HEK293 (cell line): ENCODE measurements around the gene RBMS3.

Experiments
- CTCF ChIA-PET: fragments of 350-600 bp; formaldehyde crosslinking; extraction: SDS; loops from one replicate; lab custom pipeline; 2021; ENCODE audit warnings: antibody characterized with exemption; lab: Yijun Ruan, JAX
- POLR2A ChIA-PET: fragments of 300-600 bp; formaldehyde crosslinking; extraction: SDS; loops from one replicate; lab custom pipeline; 2020; ENCODE audit warnings: antibody characterized with exemption, inconsistent platforms; lab: Yijun Ruan, JAX
- H3K27ac ChIP-seq: fragments of 200-500 bp; sonication (Bioruptor generic); 2 replicates; pipeline ENCODE4 v1.5.1; 2014; ENCODE audit warnings: low read depth, low read length, control low read depth, inconsistent platforms; ENCODE audit errors: extremely low read depth
- H3K36me3 ChIP-seq, 2 experiments: fragments of 200-500 bp in 1 of 2; sonication (Bioruptor generic) in 1 of 2; 1 replicate in 1 of 2; 2 replicates in 1 of 2; pipeline ENCODE4 v1.5.1; 2014 to 2017; ENCODE audit warnings: inconsistent platforms in 2 of 2, low read length in 2 of 2; ENCODE audit not compliant: control insufficient read depth in 2 of 2, insufficient read depth in 1 of 2
- H3K4me1 ChIP-seq: fragments of 200-500 bp; sonication (Bioruptor generic); 2 replicates; pipeline ENCODE4 v1.5.1; 2014; ENCODE audit warnings: mild to moderate bottlenecking, low read length, inconsistent platforms; ENCODE audit not compliant: control insufficient read depth, insufficient read depth
- H3K4me3 ChIP-seq: 2 replicates; pipeline ENCODE4 v1.5.1; 2011; ENCODE audit warnings: low read depth, mild to moderate bottlenecking, control low read depth, low read length, moderate library complexity
- H3K9me3 ChIP-seq: fragments of 200-500 bp; sonication (Bioruptor generic); 2 replicates; pipeline ENCODE4 v1.5.1; 2014; ENCODE audit warnings: low read depth, low read length, inconsistent platforms; ENCODE audit not compliant: control insufficient read depth, insufficient read depth
- EGR2 ChIP-seq: fragments of 450-650 bp; formaldehyde crosslinking; IDR thresholded peaks from 2 replicates; pipeline ENCODE4 v1.5.1; 2016; ENCODE audit warnings: low read depth, missing biosample characterization, missing genetic modification characterization
- FEZF1 ChIP-seq: fragments of 450-650 bp; formaldehyde crosslinking; IDR thresholded peaks from 2 replicates; pipeline ENCODE4 v1.5.1; 2016; ENCODE audit warnings: missing biosample characterization, missing genetic modification characterization
- OSR2 ChIP-seq: fragments of 450-650 bp; formaldehyde crosslinking; IDR thresholded peaks from 2 replicates; pipeline ENCODE4 v1.5.1; 2016; ENCODE audit warnings: missing biosample characterization, missing genetic modification characterization
- ZFHX2 ChIP-seq: fragments of 450-650 bp; formaldehyde crosslinking; conservative IDR thresholded peaks from 2 replicates; pipeline ENCODE4 v1.5.1; 2016; ENCODE audit warnings: missing biosample characterization, missing genetic modification characterization
- ZNF133 ChIP-seq: fragments of 450-650 bp; formaldehyde crosslinking; IDR thresholded peaks from 2 replicates; pipeline ENCODE4 v1.5.1; 2016; ENCODE audit warnings: missing biosample characterization, missing genetic modification characterization
- ZNF157 ChIP-seq: fragments of 450-650 bp; formaldehyde crosslinking; IDR thresholded peaks from 2 replicates; pipeline ENCODE4 v1.5.1; 2016; ENCODE audit warnings: missing biosample characterization, missing genetic modification characterization
- ZNF169 ChIP-seq: fragments of 450-650 bp; formaldehyde crosslinking; IDR thresholded peaks from 2 replicates; pipeline ENCODE4 v1.5.1; 2016; ENCODE audit warnings: missing biosample characterization, missing genetic modification characterization
- ZNF184 ChIP-seq: fragments of 450-650 bp; IDR thresholded peaks from 2 replicates; pipeline ENCODE4 v1.5.1; 2018; ENCODE audit warnings: missing biosample characterization, mild to moderate bottlenecking, missing genetic modification characterization
- ZNF335 ChIP-seq: fragments of 450-650 bp; formaldehyde crosslinking; conservative IDR thresholded peaks from 2 replicates; pipeline ENCODE4 v1.5.1; 2016; ENCODE audit warnings: missing biosample characterization, missing genetic modification characterization
- ZNF391 ChIP-seq: fragments of 450-650 bp; formaldehyde crosslinking; IDR thresholded peaks from 2 replicates; pipeline ENCODE4 v1.5.1; 2016; ENCODE audit warnings: low read depth, missing biosample characterization, missing genetic modification characterization, borderline replicate concordance
- ZNF426 ChIP-seq: fragments of 450-650 bp; formaldehyde crosslinking; IDR thresholded peaks from 2 replicates; pipeline ENCODE4 v1.5.1; 2017; ENCODE audit warnings: missing biosample characterization, missing genetic modification characterization, mild to moderate bottlenecking, inconsistent platforms, moderate library complexity
- ZNF654 ChIP-seq: fragments of 450-650 bp; formaldehyde crosslinking; IDR thresholded peaks from 2 replicates; pipeline ENCODE4 v1.5.1; 2016; ENCODE audit warnings: low read depth, missing biosample characterization, missing genetic modification characterization
- ZNF837 ChIP-seq: fragments of 450-650 bp; formaldehyde crosslinking; IDR thresholded peaks from 2 replicates; pipeline ENCODE4 v1.5.1; 2016; ENCODE audit warnings: missing biosample characterization, missing genetic modification characterization
- ZXDB ChIP-seq: fragments of 450-650 bp; formaldehyde crosslinking; IDR thresholded peaks from 2 replicates; pipeline ENCODE4 v1.5.1; 2016; ENCODE audit warnings: missing biosample characterization, missing genetic modification characterization
- TF ChIP-seq, protein P1 (sequence below): fragments of 450-650 bp; formaldehyde crosslinking; IDR thresholded peaks from 2 replicates; pipeline ENCODE4 v1.5.1; 2016; ENCODE audit warnings: missing biosample characterization, missing genetic modification characterization
- TF ChIP-seq, protein P2 (sequence below): fragments of 450-650 bp; formaldehyde crosslinking; IDR thresholded peaks from 2 replicates; pipeline ENCODE4 v1.5.1; 2016; ENCODE audit warnings: missing biosample characterization, missing genetic modification characterization
- TF ChIP-seq, protein P3 (sequence below): fragments of 450-650 bp; formaldehyde crosslinking; IDR thresholded peaks from 2 replicates; pipeline ENCODE4 v1.5.1; 2016; ENCODE audit warnings: missing biosample characterization, missing genetic modification characterization

The RBMS3 gene

DNA sequence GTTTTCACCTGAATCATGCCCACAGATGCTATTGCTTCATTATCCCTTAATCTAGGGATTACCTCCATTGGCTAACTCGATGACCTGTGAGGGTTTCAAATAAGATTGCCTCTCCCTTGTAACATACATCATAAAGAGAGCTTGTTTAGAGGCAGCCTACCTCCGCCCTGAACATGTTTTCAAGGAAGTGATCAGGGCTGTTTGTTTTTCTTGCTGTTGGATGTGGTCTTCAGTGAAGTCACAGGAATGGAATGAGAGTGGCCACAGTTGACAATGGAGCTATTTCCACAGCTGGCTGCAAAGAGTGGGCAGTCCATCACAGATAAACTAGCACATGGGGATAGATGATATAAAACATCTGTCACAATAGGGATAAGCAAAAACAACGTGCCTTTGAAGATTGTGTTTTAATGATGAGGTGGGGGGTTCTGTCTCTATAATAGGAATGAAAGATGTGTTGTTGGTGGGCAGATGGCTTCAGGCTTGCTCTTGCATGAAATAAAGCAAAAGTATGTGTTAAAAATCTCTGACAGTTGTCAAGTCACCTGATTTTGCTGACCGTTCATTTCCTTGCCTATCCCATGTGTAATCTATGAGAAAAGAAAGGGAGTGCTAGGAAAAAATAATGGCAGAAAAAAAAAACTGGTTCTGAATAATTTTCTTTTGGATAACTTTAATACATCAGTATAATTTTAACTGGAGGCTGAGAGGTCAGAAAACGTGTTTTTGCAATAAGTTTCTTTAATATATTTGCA, 642.3 kb downstream of the RBMS3 start (continued):
- TF ChIP-seq EGR2 (tag by site-specific recombination) (peak; percentile 34), ZXDB (tag by site-specific recombination) (0 out of 2 replicates have a peak, but pooled peaks have one; percentile 25), ZFHX2 (tag by site-specific recombination) (peak; percentile 54), ZNF654 (tag by site-specific recombination) (no peak), ZNF184 (tag by site-specific recombination) (no peak), ZNF133 (tag by site-specific recombination) (no peak), ZNF391 (tag by site-specific recombination) (no peak)
- TF ChIP-seq, protein P1, sequence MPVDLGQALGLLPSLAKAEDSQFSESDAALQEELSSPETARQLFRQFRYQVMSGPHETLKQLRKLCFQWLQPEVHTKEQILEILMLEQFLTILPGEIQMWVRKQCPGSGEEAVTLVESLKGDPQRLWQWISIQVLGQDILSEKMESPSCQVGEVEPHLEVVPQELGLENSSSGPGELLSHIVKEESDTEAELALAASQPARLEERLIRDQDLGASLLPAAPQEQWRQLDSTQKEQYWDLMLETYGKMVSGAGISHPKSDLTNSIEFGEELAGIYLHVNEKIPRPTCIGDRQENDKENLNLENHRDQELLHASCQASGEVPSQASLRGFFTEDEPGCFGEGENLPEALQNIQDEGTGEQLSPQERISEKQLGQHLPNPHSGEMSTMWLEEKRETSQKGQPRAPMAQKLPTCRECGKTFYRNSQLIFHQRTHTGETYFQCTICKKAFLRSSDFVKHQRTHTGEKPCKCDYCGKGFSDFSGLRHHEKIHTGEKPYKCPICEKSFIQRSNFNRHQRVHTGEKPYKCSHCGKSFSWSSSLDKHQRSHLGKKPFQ (tag by site-specific recombination): no peak

DNA sequence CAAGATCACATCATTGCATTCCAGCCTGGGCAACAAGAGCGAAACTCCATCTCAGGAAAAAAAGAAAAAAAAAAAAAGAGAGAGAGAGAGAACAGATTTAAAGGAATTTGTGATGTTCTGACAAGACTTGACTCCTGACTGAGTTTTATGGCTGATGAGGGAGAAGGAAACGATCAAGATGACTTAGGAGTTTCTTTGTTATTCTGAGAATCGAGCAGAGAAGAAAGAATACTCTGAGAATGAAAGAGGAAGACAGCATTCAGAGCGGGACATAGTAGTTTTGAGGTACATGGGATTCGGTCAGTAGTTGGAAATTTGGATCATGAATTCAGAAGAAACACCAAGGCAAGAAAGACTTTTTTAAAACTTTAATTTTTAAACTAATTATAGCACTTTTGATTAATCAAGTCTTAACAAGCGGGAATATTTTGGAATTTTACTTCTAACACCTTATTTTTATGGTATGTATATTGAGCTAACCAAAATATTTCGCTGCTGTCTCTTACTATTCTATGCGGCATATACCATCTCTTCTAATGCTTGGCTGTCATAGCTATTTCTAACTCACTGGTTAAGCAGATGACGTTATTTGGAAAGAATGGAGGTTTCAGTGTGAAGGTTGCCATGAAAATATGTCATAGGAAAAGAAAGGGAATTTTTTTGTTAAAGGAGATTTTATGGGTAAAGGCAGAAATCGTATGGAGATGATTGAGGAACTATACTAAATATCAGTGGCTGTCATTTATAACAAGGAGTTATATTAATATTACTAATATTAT, 644.1 kb downstream of the RBMS3 start:
- Histone ChIP-seq H3K36me3 (no peaks in the 10 kb centered on the region), H3K9me3 (no peaks in the 10 kb centered on the region), H3K4me1 (no peaks in the 10 kb centered on the region), H3K4me3 (no peak overlapping the region), H3K27ac (no peak overlapping the region)
- CTCF ChIA-PET: no interaction called here
- TF ChIP-seq, protein P2, sequence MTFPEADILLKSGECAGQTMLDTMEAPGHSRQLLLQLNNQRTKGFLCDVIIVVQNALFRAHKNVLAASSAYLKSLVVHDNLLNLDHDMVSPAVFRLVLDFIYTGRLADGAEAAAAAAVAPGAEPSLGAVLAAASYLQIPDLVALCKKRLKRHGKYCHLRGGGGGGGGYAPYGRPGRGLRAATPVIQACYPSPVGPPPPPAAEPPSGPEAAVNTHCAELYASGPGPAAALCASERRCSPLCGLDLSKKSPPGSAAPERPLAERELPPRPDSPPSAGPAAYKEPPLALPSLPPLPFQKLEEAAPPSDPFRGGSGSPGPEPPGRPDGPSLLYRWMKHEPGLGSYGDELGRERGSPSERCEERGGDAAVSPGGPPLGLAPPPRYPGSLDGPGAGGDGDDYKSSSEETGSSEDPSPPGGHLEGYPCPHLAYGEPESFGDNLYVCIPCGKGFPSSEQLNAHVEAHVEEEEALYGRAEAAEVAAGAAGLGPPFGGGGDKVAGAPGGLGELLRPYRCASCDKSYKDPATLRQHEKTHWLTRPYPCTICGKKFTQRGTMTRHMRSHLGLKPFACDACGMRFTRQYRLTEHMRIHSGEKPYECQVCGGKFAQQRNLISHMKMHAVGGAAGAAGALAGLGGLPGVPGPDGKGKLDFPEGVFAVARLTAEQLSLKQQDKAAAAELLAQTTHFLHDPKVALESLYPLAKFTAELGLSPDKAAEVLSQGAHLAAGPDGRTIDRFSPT: no peak
- no peak for TF ChIP-seq ZNF837 (tag by site-specific recombination)
- TF ChIP-seq ZNF426: no peak
- TF ChIP-seq ZNF169 (tag by site-specific recombination): no peak
- TF ChIP-seq, protein P3, sequence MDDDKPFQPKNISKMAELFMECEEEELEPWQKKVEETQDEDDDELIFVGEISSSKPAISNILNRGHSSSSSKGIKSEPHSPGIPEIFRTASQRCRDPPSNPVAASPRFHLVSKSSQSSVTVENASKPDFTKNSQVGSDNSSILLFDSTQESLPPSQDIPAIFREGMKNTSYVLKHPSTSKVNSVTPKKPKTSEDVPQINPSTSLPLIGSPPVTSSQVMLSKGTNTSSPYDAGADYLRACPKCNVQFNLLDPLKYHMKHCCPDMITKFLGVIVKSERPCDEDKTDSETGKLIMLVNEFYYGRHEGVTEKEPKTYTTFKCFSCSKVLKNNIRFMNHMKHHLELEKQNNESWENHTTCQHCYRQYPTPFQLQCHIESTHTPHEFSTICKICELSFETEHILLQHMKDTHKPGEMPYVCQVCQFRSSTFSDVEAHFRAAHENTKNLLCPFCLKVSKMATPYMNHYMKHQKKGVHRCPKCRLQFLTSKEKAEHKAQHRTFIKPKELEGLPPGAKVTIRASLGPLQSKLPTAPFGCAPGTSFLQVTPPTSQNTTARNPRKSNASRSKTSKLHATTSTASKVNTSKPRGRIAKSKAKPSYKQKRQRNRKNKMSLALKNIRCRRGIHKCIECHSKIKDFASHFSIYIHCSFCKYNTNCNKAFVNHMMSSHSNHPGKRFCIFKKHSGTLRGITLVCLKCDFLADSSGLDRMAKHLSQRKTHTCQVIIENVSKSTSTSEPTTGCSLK (tag by site-specific recombination): no peak
- TF ChIP-seq FEZF1 (tag by site-specific recombination): no peak
- TF ChIP-seq ZNF335 (tag by site-specific recombination): no peak
- no peak for TF ChIP-seq OSR2 (tag by site-specific recombination)
- no peak for TF ChIP-seq ZNF157 (tag by site-specific recombination)
- POLR2A ChIA-PET: no interaction called here
